GM13977 (cell line): Measurements from ENCODE around the gene ARID1B.

ENCODE experiments used
- DNase-seq: peaks from one replicate; pipeline ENCODE4 v3.0.0; 2012; ENCODE audit warnings: low spot score
- in situ Hi-C: fragments of 300-500 bp; cut with MboI; formaldehyde crosslinking; loops from one replicate; pipeline ENCODE4 v1.12.0; 2022; ENCODE audit warnings: low sequenced_read_pairs, low pct_unique_long_range_greater_than_20kb, mixed read lengths, inconsistent platforms; ENCODE audit not compliant: unreplicated experiment
- TF ChIP-seq, protein P1 (sequence below): IDR thresholded peaks from 2 replicates; pipeline ENCODE4 v1.5.1; 2012; ENCODE audit warnings: mild to moderate bottlenecking, control low read depth; ENCODE audit not compliant: insufficient read depth; ENCODE audit errors: extremely low read depth, missing control alignments

The ARID1B gene

DNA sequence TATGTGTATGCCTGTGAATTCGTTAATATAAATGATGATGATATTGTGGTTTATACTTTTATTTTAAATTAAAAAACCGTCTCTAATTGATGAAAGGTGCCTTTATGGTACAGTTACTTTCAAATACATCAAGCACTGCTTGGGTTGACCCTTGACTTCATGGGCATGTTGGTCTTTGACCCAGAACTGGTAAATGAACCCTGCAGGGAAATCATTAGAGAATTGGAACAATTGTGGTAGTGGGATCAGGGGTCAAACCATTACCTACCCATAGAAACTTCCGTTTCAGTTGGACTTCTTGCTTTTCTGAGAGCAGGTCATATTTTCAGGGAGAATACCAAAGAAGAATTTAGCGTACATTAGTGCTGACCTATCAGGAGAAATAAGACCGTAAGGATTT is 288.2 kb downstream of the ARID1B start:
- TF ChIP-seq, protein P1, sequence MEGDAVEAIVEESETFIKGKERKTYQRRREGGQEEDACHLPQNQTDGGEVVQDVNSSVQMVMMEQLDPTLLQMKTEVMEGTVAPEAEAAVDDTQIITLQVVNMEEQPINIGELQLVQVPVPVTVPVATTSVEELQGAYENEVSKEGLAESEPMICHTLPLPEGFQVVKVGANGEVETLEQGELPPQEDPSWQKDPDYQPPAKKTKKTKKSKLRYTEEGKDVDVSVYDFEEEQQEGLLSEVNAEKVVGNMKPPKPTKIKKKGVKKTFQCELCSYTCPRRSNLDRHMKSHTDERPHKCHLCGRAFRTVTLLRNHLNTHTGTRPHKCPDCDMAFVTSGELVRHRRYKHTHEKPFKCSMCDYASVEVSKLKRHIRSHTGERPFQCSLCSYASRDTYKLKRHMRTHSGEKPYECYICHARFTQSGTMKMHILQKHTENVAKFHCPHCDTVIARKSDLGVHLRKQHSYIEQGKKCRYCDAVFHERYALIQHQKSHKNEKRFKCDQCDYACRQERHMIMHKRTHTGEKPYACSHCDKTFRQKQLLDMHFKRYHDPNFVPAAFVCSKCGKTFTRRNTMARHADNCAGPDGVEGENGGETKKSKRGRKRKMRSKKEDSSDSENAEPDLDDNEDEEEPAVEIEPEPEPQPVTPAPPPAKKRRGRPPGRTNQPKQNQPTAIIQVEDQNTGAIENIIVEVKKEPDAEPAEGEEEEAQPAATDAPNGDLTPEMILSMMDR: no peak
- in situ Hi-C loops: no loop called here
- DNase-seq: no peak

DNA sequence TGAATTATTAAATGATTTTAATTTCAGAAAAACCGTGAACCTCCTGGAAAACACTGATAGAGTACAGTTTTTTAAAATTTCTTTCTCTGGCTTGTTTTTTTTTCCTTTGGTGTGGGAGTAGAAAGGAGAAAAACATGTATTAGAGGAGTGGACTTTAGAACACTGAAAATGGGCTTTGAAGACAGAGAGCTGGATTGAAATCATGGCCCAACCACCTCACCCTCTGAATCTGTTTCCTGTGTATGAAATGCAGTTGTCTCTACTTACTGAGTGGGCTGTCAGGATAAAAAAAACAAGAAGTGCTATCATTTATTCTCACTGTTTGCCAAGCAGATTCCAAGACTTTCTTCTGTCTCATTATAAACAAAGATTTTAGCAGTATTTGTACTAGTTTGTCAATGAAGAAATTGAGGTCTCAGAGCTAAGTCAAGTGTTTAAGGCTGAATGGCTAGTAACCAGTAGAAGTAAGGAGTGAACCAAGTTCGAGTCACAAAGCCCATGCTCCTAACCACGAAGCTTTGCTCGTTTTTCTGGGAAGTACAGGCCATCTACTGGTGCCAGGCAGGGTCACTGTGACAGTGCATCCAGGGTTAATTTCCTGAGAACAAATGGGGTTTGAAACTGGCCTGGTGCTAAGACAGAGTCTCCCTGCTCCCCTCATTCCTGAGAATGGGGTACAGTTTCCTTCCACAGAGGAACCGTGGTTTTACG is 289.8 kb downstream of the ARID1B start:
- no peak for DNase-seq
- in situ Hi-C loops: no loop called here
- TF ChIP-seq, protein P1: no peak

DNA sequence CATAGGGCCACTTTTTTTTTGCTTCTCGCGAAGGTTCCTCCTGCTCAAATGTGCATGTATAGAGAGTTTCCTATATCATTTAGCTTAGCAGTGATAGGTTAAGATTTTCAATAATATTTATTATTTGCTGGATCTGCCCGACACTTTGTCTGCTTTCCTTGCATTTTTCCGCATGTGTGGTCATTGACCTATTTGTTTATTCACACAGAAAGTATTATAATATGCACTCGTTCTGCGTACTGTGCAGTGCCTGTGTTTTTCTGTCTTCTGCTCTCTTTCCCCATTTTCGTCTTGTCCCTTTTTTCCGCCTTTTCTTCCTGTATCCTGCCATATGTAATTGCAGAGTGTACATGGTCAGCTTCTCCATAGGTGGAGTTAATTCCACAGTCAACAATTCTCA is 290.3 kb downstream of the ARID1B start:
- TF ChIP-seq, protein P1: no peak
- in situ Hi-C loops: no loop called here
- no peak for DNase-seq

DNA sequence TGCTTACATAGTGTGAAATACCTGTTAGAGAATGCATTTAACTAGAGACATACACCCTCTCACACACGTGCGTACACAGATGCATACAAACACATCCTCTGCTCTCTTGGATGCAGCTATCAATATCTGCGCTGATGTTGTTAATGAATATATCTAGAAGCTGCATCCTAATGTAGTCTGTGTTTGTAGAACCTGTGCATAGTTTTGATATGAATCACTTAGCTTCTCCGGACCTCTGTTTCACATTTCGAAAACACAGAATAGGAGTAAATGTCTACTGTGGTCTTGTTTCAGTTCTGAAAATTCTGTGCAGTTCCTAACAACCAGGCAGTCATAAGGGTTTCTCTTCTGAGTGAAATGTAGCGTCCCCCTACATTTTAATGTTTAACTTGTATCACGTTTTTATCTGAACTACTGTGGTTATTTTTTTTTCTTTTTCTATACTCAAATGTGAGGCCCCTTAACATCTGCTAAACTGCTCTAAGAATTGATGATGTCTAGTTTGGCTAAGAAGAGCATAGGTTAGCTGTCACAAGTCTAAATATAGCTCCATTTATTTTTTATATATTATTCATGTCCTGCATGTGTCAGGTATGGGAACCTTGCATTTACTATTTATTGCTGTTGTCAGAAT is 291.6 kb downstream of the ARID1B start:
- TF ChIP-seq, protein P1: no peak
- in situ Hi-C loops: no loop called here
- DNase-seq: peak; percentile 64

DNA sequence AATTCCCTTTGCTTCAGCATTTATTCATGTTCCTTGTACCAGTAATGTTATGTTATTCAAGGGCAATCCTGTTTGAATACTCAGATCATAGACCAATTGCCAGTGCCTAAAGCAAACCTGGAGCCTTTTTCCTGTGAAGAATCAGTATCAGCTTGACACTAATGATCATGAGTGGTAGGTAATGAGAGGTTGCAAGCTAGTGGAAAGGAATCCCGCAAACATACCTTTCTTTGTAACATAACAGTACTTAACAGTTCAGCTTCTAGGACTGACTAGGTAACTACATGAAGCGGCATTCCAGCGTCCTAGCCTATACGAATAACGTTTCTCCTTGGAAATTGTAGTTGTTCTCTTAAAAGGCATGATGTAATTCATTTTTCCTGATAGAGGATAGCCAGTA is 292.4 kb downstream of the ARID1B start:
- in situ Hi-C loops: no loop called here
- DNase-seq: no peak
- TF ChIP-seq, protein P1: no peak

DNA sequence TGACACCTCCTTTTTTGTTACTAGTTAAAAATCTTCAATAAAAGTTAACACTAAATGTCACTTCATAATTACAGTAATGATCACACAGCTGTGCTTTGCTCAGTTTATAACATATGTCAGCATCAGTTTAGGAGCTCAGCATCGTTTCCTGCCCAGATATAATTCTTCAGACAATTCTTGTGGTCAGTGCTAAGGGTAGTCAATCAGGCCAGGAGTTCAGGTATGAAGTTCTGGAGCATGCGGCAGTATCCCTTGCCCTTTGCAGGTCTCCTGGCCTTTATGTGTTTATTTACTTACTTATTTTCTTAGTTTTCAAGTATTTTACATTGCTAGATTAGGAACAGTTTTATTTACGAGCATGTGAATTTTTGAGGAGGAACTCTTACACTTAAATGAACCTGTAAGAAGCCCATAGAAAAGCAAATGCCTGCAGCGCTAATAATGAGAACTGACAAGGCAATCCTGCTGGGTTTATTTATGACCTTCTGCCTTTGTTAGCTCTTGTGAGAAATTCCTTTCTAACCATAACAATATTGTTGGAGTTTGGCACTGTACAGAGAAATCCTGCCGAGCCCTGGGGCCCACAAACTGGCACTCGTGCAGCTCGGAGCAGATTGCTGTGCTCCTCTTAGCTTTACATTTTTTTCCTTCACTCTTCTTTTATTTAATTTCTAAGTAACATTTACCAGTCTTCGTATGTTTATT is 293.4 kb downstream of the ARID1B start:
- TF ChIP-seq, protein P1: no peak
- no peak for DNase-seq
- in situ Hi-C loops: no loop called here
